Measurements from ENCODE around the gene GTF2E1.
"Not testable (repeated sequence)": the region's sequence is repeated elsewhere in the genome, so short reads cannot be mapped to it uniquely, and the experiment has no call there.

The GTF2E1 gene

DNA sequence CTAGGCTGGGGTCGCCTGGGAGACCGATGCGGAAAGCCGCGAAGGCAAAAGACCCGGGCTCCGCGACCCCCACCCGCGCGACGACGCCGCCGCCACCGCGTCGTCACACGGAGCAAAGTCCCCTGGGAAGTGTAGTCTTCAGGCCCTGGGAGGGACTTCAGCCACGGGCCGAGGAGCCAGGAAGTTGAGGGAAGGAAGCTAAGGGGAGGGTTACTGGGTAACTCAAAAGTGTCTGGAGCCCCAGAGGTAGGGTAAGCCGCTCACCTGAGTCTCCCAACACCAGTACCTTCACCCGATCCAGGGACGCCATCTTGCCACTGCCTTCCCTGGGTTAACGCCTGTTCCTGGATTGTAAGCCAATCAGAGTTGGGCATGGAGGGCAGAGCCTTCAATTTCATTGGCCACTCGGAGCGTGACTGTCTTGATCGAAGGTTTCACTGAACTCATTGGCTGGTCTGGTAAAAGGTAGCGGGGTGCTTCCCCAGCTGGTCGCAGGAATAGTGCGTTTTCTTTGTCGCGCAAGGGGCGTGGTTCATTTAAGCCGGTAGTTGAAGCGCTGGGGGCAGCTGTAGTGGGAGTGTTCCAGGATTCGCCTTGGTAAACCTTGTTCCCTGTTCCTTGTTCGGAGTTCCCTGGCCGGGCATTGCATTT lies at the start of gene GTF2E1, which contains the start of gene RABL3:
GTF2E1 (plus strand) TSS at position 547 of the 651 bp plus-strand sequence. CDS start 7,809 bp downstream, outside the sequence.
RABL3 (minus strand) TSS at position 319 of the 651 bp plus-strand sequence; CDS start at position 310, 9 bp downstream.
- peak; percentile 95 for DNase-seq

DNA sequence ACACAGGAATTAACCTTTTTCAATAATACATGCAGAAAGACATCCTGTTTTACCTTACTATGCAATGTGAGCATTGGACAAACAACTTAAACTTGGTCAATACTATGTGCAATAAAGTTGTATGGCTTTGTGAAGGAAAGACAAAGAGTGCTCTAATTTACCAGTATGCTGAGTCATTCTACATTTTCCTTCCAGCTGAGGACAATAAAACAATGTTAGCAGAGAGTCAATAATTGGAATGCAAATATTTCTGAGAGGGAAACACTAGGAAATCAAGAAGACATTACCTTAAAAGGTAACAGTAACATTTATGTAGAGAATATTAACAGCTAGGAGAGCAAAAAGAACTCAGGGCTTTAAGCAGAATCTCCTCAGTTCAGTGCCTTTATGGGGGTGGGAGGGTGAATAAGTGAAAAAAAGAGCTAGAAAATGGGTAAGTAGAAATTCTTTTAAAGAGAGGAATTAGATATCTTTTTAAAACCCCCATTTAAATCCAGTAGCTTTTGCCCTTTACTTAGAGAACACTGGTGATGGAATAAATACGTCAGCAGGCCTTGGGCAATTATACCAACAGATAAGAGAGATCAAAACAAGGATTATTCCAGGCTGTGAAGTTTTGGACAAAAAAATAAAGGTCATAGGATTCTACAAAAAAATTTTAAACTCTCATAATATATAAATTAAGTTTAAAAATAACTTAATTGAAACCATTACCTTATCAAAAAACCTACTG lies 48.9 kb upstream of the GTF2E1 start:
- peak; percentile 56 for DNase-seq

DNA sequence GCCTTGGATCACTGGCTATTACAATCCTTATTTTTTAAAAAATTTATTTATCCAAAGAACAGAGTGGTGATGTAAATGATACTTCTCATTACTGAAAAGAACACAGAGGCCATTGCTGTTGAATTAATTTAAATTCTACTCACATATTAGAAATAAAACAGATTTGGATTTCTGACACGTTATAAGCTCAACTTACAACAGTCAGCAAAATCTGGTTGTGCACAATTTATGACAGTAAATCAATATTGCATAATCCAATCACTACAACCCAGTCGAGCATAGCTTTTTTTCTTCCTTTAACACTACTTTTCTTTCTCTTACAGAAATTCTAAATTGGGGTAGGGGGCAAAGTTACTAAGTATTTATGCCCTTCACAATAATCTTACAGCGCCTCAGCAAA lies 43.2 kb upstream of the GTF2E1 start:
- DNase-seq: no peak

DNA sequence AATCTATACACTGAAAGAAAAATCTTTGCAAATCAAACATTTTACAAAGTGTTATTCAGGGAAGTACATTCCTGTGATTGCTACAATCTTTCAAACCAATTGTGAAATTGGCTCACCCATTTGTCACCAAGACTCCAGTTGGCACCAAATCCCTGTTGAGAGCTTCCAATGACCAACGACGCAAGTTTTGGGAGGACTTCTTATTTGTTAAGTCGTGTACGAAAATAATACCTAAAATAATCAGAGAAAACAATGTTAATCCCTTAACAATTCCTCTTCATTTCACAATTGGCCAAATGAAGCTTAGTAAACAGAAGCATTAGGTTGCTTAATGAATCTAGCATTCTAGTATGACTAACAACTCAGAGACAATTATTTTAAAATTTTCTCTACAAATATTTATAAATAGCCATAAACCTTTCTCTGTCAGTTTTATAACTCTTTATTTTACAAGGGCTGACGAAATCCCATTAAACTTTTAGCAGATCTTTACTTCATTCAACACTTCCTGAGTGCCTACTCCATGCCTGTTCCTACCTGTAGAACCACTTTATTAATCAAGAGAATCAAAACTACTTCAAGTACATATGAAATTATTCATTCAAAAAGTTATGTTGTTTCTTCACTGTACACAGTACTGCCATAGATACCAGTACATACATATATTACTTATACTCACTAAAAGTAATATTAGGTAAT lies 36.5 kb upstream of the GTF2E1 start:
- no peak for DNase-seq

- DNase-seq: no peak
These were observed 35.6 kb upstream of the GTF2E1 start for GRCh38 chr3:120706950-120707349.

GRCh38 chr3:120708408-120708807 lies 34.1 kb upstream of the GTF2E1 start:
- no peak for DNase-seq

DNA sequence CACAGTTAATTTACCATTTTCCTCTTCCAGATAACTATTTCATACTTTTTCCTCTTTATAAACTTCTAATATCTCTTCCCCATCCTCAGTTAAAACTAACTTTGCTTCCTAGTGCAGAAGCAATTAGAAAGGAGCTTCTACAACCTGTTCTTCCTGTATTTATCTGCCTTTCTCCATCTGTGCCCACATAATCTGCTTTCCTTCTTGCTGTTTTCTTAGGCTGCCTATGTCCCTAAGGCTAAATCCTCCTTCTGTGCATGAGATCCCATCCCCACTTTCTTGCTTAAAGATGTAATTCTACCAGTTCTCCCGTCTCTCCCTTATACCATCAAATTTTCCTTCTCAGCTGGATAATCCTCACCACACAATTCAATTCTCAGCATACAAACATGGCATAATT lies 32.2 kb upstream of the GTF2E1 start:
- no peak for DNase-seq

DNA sequence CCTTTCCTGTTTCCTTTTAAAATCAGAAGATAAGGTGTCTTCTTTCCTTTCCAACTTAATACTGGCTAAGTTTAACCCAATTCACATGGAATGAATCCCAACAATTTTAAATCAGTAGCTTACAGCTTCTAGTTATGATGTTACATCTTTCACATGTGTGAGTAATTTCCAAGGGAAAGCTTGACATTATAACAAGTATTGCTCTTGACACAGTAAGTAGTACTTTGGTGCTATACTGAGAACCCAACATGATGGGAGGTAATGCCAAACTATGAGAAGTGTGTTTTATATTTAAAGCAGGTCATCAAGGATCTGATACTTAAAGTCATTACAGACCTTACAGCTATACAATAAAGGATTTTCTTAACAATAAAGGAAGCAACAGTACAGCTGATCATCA lies 29.3 kb upstream of the GTF2E1 start:
- DNase-seq: no peak

- not testable (repeated sequence) for DNase-seq
These were observed 23.2 kb upstream of the GTF2E1 start for GRCh38 chr3:120719167-120719834.

DNA sequence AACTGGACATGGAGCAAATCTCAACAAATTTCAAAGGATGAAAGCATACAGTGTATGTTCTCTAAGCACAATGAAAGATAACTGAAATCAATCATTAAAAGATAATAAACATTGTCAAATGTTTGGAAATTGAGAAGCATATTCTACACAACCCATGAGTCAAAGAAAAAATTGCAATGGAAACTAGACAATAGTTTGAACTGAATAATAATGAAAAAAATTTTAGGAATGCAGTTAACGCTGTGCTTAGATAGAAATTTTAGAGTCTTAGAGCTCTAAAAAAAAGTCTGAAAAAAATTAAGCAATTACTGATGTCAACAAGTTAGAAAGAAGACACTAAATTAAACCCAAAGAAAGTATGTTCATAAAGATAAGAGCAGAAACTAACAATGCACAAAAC lies 15.8 kb upstream of the GTF2E1 start:
- no peak for DNase-seq

DNA sequence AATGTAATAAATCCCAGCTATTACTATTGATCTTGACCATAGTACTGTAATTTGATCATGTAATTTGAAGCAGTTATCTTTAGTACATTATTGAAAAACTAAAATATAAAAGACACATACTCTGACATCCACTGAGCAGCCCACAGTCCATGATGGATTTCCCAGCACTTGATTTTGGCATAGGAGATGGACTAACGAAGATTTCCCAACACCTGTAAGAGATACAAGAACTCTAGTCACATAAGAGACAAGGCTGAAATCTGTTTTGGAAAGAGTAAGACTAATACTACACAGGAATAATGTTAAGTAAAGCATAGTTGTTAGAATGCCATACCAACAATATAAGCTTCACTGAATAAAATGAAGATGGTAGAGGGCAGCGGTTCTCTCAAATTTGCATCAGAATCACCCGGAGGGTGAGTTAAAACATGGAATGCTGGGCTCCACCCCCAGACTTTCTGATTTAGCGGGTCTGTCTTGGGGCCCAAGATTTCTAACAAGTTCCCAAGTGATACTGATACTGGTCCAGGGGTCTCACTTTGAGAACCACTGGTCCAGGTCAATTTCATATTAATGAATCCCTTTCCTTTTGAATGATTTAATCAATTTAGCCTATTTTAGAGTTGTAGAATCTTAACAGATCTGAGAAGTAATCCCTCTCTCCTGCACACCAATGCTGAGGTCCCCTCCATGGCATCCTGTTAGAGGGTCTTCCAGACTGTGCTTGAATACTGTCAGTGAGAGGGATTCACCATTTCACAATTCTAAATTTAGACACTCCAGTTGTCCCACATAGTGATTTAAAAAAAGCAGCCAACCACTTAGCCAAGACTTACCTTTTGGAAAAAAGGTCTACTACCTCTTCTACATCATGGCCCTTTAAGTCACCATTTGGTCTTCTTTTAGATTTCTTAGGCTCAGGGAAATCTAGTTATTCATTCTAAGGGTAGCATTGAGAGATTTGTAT lies 11.7 kb upstream of the GTF2E1 start:
- DNase-seq: no peak

DNA sequence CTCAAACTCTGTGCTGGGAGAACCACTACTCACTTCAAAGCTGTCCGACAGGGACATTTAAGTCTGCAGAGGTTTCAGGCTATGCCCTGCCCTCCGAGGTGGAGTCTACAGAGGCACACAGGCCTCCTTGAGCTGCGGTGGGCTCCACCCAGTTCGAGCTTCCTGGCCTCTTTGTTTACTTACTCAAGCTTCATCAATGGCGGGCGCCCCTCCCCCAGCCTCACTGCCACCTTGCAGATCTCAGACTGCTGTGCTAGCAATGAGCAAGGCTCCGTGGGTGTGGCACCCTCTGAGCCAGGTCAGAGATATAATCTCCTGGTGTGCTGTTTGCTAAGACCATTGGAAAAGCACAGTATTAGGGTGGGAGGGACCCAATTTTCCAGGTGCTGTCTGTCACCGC lies 4.5 kb upstream of the GTF2E1 start:
- not testable (repeated sequence) for DNase-seq

GRCh38 chr3:120741320-120741719 lies 1.2 kb upstream of the GTF2E1 start:
- DNase-seq: no peak

DNA sequence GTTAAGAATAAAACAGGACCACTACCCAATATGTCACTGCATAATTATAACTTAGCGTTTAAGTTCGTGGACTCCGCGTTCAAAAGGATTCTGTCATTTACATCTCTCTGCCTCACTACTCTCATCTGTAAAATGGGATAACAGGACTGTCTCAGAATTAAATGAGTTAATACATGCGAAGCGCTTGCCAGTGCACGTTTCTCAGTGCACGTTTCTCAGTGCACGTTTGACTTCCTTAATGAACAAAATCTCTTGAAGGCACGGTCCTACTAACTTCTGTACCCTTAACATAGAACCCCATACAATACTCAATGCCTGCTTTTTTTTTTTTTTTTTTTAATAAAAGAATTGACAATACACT lies 727 bp upstream of the GTF2E1 start:
- DNase-seq: no peak

DNA sequence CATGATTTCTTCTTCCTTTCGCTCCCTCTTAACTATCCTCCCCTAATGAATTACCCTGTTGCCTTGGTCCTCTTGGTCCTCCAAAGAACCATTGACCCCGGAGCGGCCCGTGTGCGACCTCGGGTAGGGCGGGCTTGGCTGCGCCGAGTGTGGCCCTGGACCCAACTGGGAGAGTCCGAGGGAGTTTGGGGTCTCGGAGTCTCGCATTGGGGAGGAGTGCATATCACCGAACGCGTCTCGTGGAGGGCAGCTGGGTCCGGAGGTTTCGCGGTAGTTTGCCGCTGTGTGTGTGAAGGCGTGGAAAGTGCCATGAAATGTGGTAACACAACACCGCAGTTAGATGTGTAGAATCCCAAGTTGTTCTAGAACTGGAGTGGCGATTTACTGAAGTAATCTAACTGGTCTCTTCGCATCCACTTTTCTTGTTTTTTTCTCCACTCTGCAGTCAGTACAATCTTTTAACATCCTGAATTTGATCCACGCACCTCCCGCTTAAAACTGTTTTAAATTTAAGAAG lies 363 bp downstream of the GTF2E1 start:
- no peak for DNase-seq

DNA sequence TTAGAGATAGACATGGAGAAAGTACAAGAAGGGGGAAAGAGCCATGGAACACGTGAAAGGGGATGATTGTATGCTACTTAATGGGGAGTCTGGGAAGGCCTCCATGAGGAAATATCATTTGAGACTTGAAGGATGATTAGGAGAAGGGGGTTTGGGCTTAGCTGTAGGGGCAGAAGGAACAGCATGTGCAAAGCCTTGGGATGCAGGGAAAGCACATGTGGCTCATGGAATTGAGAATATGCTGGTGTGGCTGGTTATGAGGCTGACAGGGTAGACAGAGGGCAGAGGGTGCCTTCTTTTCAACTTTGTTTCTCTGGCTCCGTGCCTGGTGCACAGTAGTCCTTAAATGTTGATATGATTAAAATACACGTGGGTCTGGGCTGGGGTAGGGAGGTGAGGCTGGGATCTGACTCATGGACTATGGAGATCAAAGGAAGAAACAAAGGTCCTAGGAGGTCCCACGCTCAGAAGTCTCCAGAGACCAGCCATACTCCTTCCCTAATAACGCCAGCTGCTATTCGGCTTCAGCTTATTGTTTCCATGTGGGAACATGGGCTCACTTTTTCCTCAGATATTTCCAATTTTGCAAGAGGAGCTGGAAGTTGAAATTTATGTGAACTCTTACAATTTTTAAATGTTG lies 1.1 kb downstream of the GTF2E1 start:
- no peak for DNase-seq

DNA sequence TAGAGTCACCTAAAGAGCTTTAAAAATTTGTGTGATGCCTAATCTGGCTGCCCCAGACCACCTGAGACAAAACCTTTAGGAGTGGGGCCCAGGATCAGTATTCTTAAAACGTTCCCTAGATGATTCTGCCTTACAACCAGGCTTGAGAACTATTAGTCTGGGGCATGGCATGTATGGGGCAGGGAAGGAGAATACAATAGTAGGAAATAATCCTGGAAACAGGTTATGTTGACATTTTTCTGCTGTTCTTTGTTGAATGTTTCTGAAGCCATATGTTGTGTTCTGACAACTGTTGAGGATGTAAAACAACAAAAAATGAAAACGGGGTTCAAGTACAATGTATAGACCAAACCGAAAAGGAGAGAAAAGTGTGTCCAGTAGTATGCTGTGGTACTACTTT lies 2.9 kb downstream of the GTF2E1 start:
- DNase-seq: no peak

- no peak for DNase-seq
These were observed 7.3 kb downstream of the GTF2E1 start for GRCh38 chr3:120749843-120750242.

DNA sequence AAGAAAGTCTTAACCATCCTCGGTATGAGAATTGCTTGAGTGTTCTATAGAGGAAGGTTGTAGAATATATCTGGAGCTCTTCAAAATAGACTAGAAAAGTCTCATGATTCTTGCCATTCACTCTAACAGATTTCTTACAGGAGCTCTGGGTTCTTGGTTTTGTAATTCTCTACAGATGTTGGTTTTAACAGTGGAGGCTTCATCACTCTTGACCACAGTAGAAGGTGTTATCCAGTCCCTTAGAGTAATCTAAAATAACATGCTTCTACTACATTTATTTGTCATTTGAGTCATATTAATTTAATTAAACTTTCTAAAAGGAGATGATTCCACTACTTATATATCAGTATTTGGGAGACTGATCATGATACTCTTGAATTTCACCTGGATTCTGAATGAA lies 9.7 kb downstream of the GTF2E1 start:
- no peak for DNase-seq

GRCh38 chr3:120752865-120753264 lies 10.3 kb downstream of the GTF2E1 start:
- DNase-seq: no peak

DNA sequence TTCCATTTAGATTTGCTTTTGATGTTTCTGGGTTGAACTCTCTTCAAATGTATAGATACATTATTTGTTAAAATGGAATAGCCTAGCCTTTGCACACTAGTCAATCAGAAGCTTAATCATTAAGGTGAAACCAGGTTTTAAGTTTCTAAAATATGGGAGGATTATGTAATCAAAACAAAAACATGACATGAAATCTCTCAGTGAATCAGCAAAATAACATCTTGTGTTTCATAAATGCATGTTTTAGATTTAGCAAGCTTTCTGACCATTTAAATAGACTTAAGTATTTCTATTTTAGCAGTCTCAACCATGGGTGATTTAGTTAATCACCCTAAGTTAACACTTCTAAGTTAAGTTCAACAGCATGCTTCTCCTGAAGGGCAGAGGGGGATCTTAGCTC lies 11.3 kb downstream of the GTF2E1 start:
- DNase-seq: no peak
